IMR-90 (cell line): ENCODE measurements around the gene SBK2. TPM values are rescaled to one million over a fixed set of nuclear protein-coding genes. Genes with fewer than 3 reads are reported as not detected.

Source experiments
- ATAC-seq: fragments of 200-7000 bp; cut with Tn5 transposase; 2 replicates; pipeline ENCODE4 v1.9.1; 2020; ENCODE audit warnings: low read depth, mild to moderate bottlenecking, moderate library complexity
- BruUV-seq: library from RNA; stranded (reverse); fragments of 400-500 nt; replicated peaks from 2 replicates; lab custom pipeline; 2021; lab: Mats Ljungman, UMichigan
- CTCF ChIA-PET: fragments of 300-600 bp; formaldehyde crosslinking; extraction: SDS; loops from one replicate; lab custom pipeline; 2021; ENCODE audit warnings: antibody characterized with exemption; lab: Yijun Ruan, JAX
- POLR2A ChIA-PET: fragments of 300-600 bp; sonication (Branson Sonifier 250); formaldehyde crosslinking; loops from one replicate; lab custom pipeline; 2022; ENCODE audit warnings: antibody characterized with exemption; ENCODE audit not compliant: unreplicated experiment; lab: Charles Lee
- DNase-seq: peaks from one replicate; pipeline ENCODE4 v3.0.0; 2013
- H2AFZ ChIP-seq: replicated peaks from 2 replicates; pipeline ENCODE3; 2013; ENCODE audit warnings: low read length, mild to moderate bottlenecking; ENCODE audit not compliant: poor library complexity
- H2AK5ac ChIP-seq: 2 replicates; pipeline ENCODE4 v1.6.1; 2013; ENCODE audit warnings: low read depth, low read length, inconsistent platforms
- H2AK9ac ChIP-seq: replicated peaks from 2 replicates; pipeline ENCODE3; 2013; ENCODE audit warnings: mild to moderate bottlenecking, low read depth, low read length, moderate library complexity; ENCODE audit not compliant: poor library complexity
- H2BK120ac ChIP-seq: 2 replicates; pipeline ENCODE4 v1.6.1; 2013; ENCODE audit warnings: low read depth, low read length, inconsistent platforms
- H2BK15ac ChIP-seq: 3 replicates; pipeline ENCODE4 v1.6.1; 2013; ENCODE audit warnings: low read depth, low read length, inconsistent platforms
- H2BK20ac ChIP-seq: 2 replicates; pipeline ENCODE4 v1.6.1; 2013; ENCODE audit warnings: low read depth, mild to moderate bottlenecking, inconsistent platforms, low read length, moderate library complexity
- H2BK5ac ChIP-seq: 2 replicates; pipeline ENCODE4 v1.6.1; 2013; ENCODE audit warnings: mild to moderate bottlenecking, low read depth, low read length, inconsistent platforms; ENCODE audit not compliant: poor library complexity, severe bottlenecking
- H3K14ac ChIP-seq: replicated peaks from 2 replicates; pipeline ENCODE4 v1.6.1; 2013; ENCODE audit warnings: low read depth, low read length, inconsistent platforms
- H3K18ac ChIP-seq: 2 replicates; pipeline ENCODE4 v1.6.1; 2013; ENCODE audit warnings: low read depth, low read length, control low read depth
- H3K23ac ChIP-seq: 2 replicates; pipeline ENCODE4 v1.6.1; 2013; ENCODE audit warnings: low read depth, low read length, inconsistent platforms
- H3K27ac ChIP-seq: 2 replicates; pipeline ENCODE4 v1.5.1; 2013; ENCODE audit warnings: mild to moderate bottlenecking, control low read depth, low read length; ENCODE audit not compliant: insufficient read depth
- H3K27me3 ChIP-seq: 2 replicates; pipeline ENCODE4 v1.6.1; 2013; ENCODE audit warnings: low read length; ENCODE audit not compliant: control insufficient read depth, insufficient read depth
- H3K36me3 ChIP-seq: 2 replicates; pipeline ENCODE4 v1.6.1; 2013; ENCODE audit warnings: low read length, mixed read lengths; ENCODE audit not compliant: control insufficient read depth, insufficient read depth
- H3K4ac ChIP-seq: 2 replicates; pipeline ENCODE4 v1.6.1; 2013; ENCODE audit warnings: low read depth, low read length, inconsistent platforms
- H3K4me1 ChIP-seq: 2 replicates; pipeline ENCODE4 v1.6.1; 2013; ENCODE audit warnings: low read length, mixed read lengths; ENCODE audit not compliant: control insufficient read depth, insufficient read depth
- H3K4me2 ChIP-seq: 2 replicates; pipeline ENCODE4 v1.6.1; 2013; ENCODE audit warnings: low read depth, mild to moderate bottlenecking, control low read depth, low read length, moderate library complexity
- H3K4me3 ChIP-seq: 2 replicates; pipeline ENCODE4 v1.5.1; 2013; ENCODE audit warnings: low read depth, mild to moderate bottlenecking, control low read depth, low read length, moderate library complexity; ENCODE audit not compliant: insufficient read depth
- H3K56ac ChIP-seq: 2 replicates; pipeline ENCODE4 v1.6.1; 2013; ENCODE audit warnings: low read length, inconsistent platforms; ENCODE audit not compliant: insufficient read depth; ENCODE audit errors: extremely low read depth
- H3K79me1 ChIP-seq, 2 experiments: 2 replicates each; pipeline ENCODE4 v1.6.1; 2013; ENCODE audit warnings: low read length in 2 of 2, inconsistent platforms in 1 of 2, low read depth in 1 of 2
- H3K9ac ChIP-seq: 2 replicates; pipeline ENCODE4 v1.6.1; 2013; ENCODE audit warnings: low read depth, low read length, control low read depth
- H3K9me1 ChIP-seq: 2 replicates; pipeline ENCODE4 v1.6.1; 2013; ENCODE audit warnings: low read length, inconsistent platforms; ENCODE audit not compliant: insufficient read depth
- H3K9me3 ChIP-seq: 2 replicates; pipeline ENCODE4 v1.6.1; 2013; ENCODE audit warnings: low read length; ENCODE audit not compliant: control insufficient read depth, insufficient read depth
- H4K20me1 ChIP-seq: 2 replicates; pipeline ENCODE4 v1.6.1; 2013; ENCODE audit warnings: low read length, inconsistent platforms; ENCODE audit not compliant: insufficient read depth
- H4K5ac ChIP-seq: 2 replicates; pipeline ENCODE4 v1.6.1; 2013; ENCODE audit warnings: mild to moderate bottlenecking, low read depth, low read length, control low read depth
- H4K8ac ChIP-seq, 2 experiments: 2 replicates each; pipeline ENCODE4 v1.6.1; 2013; ENCODE audit warnings: low read depth in 2 of 2, low read length in 2 of 2, control low read depth in 1 of 2, inconsistent platforms in 1 of 2
- H4K91ac ChIP-seq: 2 replicates; pipeline ENCODE4 v1.6.1; 2013; ENCODE audit warnings: low read depth, low read length, inconsistent platforms; ENCODE audit not compliant: insufficient read depth
- BHLHE40 ChIP-seq: fragments of 150-350 bp; IDR thresholded peaks from 2 replicates; pipeline ENCODE4 v1.6.1; 2016; ENCODE audit warnings: mild to moderate bottlenecking, low read depth, low read length
- CEBPB ChIP-seq: IDR thresholded peaks from 2 replicates; pipeline ENCODE4 v1.6.1; 2012; ENCODE audit warnings: low read depth, low read length, improper control_type of control experiment
- CHD1 ChIP-seq: IDR thresholded peaks from 2 replicates; pipeline ENCODE4 v1.6.1; 2012; ENCODE audit warnings: low read depth, low read length, improper control_type of control experiment
- FOS ChIP-seq: fragments of 150-350 bp; IDR thresholded peaks from 2 replicates; pipeline ENCODE4 v1.6.1; 2016; ENCODE audit warnings: low read depth, low read length
- MAFK ChIP-seq: IDR thresholded peaks from 2 replicates; pipeline ENCODE4 v1.6.1; 2012; ENCODE audit warnings: low read depth, low read length, improper control_type of control experiment
- NFE2L2 ChIP-seq: fragments of 150-350 bp; IDR thresholded peaks from 2 replicates; pipeline ENCODE4 v1.6.1; 2016; ENCODE audit warnings: low read depth, mild to moderate bottlenecking, low read length
- POLR2A ChIP-seq: IDR thresholded peaks from 2 replicates; pipeline ENCODE4 v1.6.1; 2012; ENCODE audit warnings: mild to moderate bottlenecking, low read depth, low read length
- RAD21 ChIP-seq: IDR thresholded peaks from 2 replicates; pipeline ENCODE4 v1.6.1; 2012; ENCODE audit warnings: low read length, improper control_type of control experiment
- RCOR1 ChIP-seq: IDR thresholded peaks from 2 replicates; pipeline ENCODE4 v1.6.1; 2012; ENCODE audit warnings: mild to moderate bottlenecking, low read length, improper control_type of control experiment; ENCODE audit not compliant: insufficient replicate concordance
- RFX5 ChIP-seq: IDR thresholded peaks from 2 replicates; pipeline ENCODE4 v1.8.0; 2012; ENCODE audit warnings: low read depth, mild to moderate bottlenecking, low read length, moderate library complexity
- WGBS, 2 experiments: methylation state at CpG; one replicate each; pipeline versions ENCODE4 v1.1.5 to v1.1.7; 2013; ENCODE audit warnings: missing lambda C conversion rate in 2 of 2; ENCODE audit not compliant: insufficient read length in 1 of 2; ENCODE audit errors: extremely low coverage in 2 of 2; 5-methylcytosine and 5-hydroxymethylcytosine counted together
- dilution Hi-C: fragments of 300-500 bp; cut with HindIII; formaldehyde crosslinking; loops from one replicate; pipeline ENCODE4 v1.14.3; 2018; ENCODE audit warnings: low sequenced_read_pairs; ENCODE audit not compliant: unreplicated experiment
- in situ Hi-C: fragments of 300-500 bp; cut with MboI; formaldehyde crosslinking; loops from 3 replicates; pipeline ENCODE4 v1.14.3; 2019; ENCODE audit warnings: low sequenced_read_pairs, inconsistent platforms, mixed read lengths
- intact Hi-C: fragments of 100-400 bp; cut with micrococcal nuclease; formaldehyde crosslinking; loops from 2 replicates; pipeline ENCODE4 v1.10.0; 2022
- polyA plus RNA-seq, 3 experiments: library from polyadenylated mRNA; depleted of rRNA; stranded (reverse); fragments of >200 nt; gene quantifications; 2 replicates each; pipeline ENCODE4 v1.2.3, GENCODE V29; 2012; ENCODE audit warnings: low replicate concordance in 1 of 3
- total RNA-seq: library from RNA; depleted of rRNA; stranded (reverse); fragments of >200 nt; gene quantifications from 2 replicates; pipeline ENCODE4 v1.2.3, GENCODE V29; 2012
- TF ChIP-seq, protein P1 (sequence below): fragments of 150-350 bp; IDR thresholded peaks from 2 replicates; pipeline ENCODE4 v1.6.1; 2016; ENCODE audit warnings: low read depth, mild to moderate bottlenecking, low read length, moderate library complexity, borderline replicate concordance
- TF ChIP-seq, protein P2 (sequence below): fragments of 150-350 bp; IDR thresholded peaks from 2 replicates; pipeline ENCODE4 v1.6.1; 2017; ENCODE audit warnings: mild to moderate bottlenecking, antibody characterized with exemption, low read length, low read depth
- TF ChIP-seq, protein P3 (sequence below): conservative IDR thresholded peaks from 2 replicates; pipeline ENCODE4 v1.5.1; 2012; ENCODE audit warnings: mild to moderate bottlenecking, low read depth, low read length, improper control_type of control experiment

Gene SBK2
- total and polyA plus RNA-seq, 2 of the 4 experiments (the other 2 are of a cell fraction), result 0.48 TPM; not detected in 1

DNA sequence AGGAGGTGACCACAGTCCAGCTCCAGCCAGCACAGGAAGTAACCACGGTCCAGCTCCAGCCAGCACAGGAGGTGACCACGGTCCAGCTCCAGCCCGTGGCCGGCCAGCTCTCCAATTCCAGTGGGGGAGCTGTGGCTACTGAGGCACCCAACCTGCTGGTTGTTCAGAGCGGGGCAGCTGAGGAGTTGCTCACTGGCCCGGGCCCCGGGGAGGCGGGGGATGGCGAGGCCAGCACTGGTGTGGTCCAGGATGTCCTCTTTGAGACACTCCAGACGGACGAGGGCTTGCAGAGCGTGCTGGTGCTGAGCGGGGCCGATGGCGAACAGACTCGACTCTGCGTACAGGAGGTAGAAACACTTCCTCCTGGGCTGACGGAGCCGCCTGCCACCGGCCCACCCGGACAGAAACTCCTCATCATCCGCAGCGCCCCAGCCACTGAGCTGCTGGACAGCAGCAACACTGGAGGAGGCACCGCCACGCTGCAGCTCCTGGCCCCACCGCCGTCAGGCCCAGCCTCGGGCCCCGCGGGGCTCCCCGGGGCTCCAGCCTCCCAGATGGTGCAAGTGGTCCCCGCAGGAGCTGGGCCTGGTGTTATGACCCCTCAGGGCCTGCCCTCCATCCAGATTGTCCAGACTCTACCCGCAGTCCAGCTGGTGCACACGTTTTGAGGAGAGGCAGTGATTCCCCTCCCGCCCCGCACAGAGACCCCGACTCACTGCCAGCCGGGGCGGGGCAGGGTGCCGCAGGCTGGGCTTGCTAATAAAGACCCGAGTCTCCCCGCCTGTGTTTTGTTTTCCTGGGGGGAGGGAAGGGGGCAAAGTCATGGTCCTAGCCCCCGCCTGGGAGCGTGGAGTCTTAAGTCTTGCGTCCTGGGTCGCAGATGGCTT lies 53.0 kb downstream of the SBK2 start:
- WGBS, 2 experiments, result 87% methylated on average over 28 of the region's 46 CpGs; no CpG with 5 or more reads in 1 of the 2 experiments
- dilution Hi-C loops, result no loop called here
- intact Hi-C loops, result no loop called here
- TF ChIP-seq RAD21, result no peak
- TF ChIP-seq, protein P1, sequence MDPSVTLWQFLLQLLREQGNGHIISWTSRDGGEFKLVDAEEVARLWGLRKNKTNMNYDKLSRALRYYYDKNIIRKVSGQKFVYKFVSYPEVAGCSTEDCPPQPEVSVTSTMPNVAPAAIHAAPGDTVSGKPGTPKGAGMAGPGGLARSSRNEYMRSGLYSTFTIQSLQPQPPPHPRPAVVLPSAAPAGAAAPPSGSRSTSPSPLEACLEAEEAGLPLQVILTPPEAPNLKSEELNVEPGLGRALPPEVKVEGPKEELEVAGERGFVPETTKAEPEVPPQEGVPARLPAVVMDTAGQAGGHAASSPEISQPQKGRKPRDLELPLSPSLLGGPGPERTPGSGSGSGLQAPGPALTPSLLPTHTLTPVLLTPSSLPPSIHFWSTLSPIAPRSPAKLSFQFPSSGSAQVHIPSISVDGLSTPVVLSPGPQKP, result no peak
- no peak for TF ChIP-seq RCOR1
- TF ChIP-seq, protein P2, sequence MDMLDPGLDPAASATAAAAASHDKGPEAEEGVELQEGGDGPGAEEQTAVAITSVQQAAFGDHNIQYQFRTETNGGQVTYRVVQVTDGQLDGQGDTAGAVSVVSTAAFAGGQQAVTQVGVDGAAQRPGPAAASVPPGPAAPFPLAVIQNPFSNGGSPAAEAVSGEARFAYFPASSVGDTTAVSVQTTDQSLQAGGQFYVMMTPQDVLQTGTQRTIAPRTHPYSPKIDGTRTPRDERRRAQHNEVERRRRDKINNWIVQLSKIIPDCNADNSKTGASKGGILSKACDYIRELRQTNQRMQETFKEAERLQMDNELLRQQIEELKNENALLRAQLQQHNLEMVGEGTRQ, result no peak
- no peak for TF ChIP-seq POLR2A
- TF ChIP-seq, protein P3, sequence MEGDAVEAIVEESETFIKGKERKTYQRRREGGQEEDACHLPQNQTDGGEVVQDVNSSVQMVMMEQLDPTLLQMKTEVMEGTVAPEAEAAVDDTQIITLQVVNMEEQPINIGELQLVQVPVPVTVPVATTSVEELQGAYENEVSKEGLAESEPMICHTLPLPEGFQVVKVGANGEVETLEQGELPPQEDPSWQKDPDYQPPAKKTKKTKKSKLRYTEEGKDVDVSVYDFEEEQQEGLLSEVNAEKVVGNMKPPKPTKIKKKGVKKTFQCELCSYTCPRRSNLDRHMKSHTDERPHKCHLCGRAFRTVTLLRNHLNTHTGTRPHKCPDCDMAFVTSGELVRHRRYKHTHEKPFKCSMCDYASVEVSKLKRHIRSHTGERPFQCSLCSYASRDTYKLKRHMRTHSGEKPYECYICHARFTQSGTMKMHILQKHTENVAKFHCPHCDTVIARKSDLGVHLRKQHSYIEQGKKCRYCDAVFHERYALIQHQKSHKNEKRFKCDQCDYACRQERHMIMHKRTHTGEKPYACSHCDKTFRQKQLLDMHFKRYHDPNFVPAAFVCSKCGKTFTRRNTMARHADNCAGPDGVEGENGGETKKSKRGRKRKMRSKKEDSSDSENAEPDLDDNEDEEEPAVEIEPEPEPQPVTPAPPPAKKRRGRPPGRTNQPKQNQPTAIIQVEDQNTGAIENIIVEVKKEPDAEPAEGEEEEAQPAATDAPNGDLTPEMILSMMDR, result no peak
- TF ChIP-seq BHLHE40, result no peak
- no peak for TF ChIP-seq MAFK
- no peak for TF ChIP-seq FOS
- no peak for TF ChIP-seq CEBPB
- TF ChIP-seq CHD1, result no peak
- no peak for TF ChIP-seq RFX5
- no peak for TF ChIP-seq NFE2L2

More for the DNA sequence above, 53.0 kb downstream of the SBK2 start:
- DNase-seq (no peak), ATAC-seq (no peak)
- H3K9me3 ChIP-seq, result no peaks in the 10 kb centered on the region
- H2AFZ ChIP-seq, result peak overlapping the region; percentile 21
- peaks cover 9% of the 10 kb centered on the region; the same call in 1 of the 2 replicates for H3K9me1 ChIP-seq
- in situ Hi-C loops, result loop anchor here (25.0 kb wide), 1 partner anchor 1022 kb away; the partner anchor contains the start of genes CDC42EP5 and LENG9
- 0 out of 4 replicates have a peak overlapping the region, but pooled peaks of 1 of the 2 experiments have one; percentile 15 for H4K8ac ChIP-seq
- no peak overlapping the region for H3K56ac ChIP-seq
- no peak overlapping the region for H3K4me3 ChIP-seq
- H3K4me1 ChIP-seq, result peaks cover 26% of the 10 kb centered on the region
- H4K91ac ChIP-seq, result no peak overlapping the region
- no peak overlapping the region for H3K4ac ChIP-seq
- BruUV-seq, result no TSS peak
- peaks cover 12% of the 10 kb centered on the region; the same call in 1 of the 2 replicates for H3K36me3 ChIP-seq
- H3K23ac ChIP-seq, result no peak overlapping the region
- H3K79me1 ChIP-seq, result peaks cover 10 to 46% of the 10 kb centered on the region in 2 experiments
- H4K20me1 ChIP-seq, result 0 out of 2 replicates have a peak, but pooled peaks cover 4% of the 10 kb centered on the region
- H2BK15ac ChIP-seq, result no peak overlapping the region
- H3K27ac ChIP-seq, result no peak overlapping the region; the same call in 1 of the 2 replicates
- POLR2A ChIA-PET, result no interaction called here
- peak overlapping the region; percentile 53; the same call in 1 of the 2 replicates for H3K14ac ChIP-seq
- H2AK5ac ChIP-seq, result peak overlapping the region; percentile 13; the same call in 1 of the 2 replicates
- no peak overlapping the region for H2BK20ac ChIP-seq
- peak overlapping the region; percentile 88; the same call in 1 of the 2 replicates for H3K4me2 ChIP-seq
- 0 out of 2 replicates have a peak overlapping the region, but pooled peaks have one; percentile 69 for H3K9ac ChIP-seq
- H3K18ac ChIP-seq, result no peak overlapping the region
- H2BK120ac ChIP-seq, result no peak overlapping the region
- H2AK9ac ChIP-seq, result peak overlapping the region; percentile 99
- no peaks in the 10 kb centered on the region for H3K27me3 ChIP-seq
- no peak overlapping the region for H2BK5ac ChIP-seq
- no peak overlapping the region for H4K5ac ChIP-seq
- CTCF ChIA-PET, result interaction anchor here (1.0 kb wide), 1 partner anchor 16 kb away, joined by 6 read pairs; no protein-coding TSS in a partner anchor
